MM.1S (cell line): ENCODE measurements around the gene VWA1.

Source experiments
- DNase-seq: peaks from one replicate; pipeline ENCODE4 v3.0.0-alpha.2; 2015
- H2AFZ ChIP-seq: fragments of 300-600 bp; sonication (generic); 2 replicates; pipeline ENCODE4 v1.6.0; 2016; ENCODE audit warnings: antibody characterized with exemption, low read length
- H3F3A ChIP-seq: fragments of 300-600 bp; sonication (generic); 2 replicates; pipeline ENCODE4 v1.6.1; 2016; ENCODE audit warnings: mild to moderate bottlenecking, antibody characterized with exemption, low read length, moderate library complexity, mixed read lengths; ENCODE audit not compliant: insufficient read depth
- H3K27ac ChIP-seq: fragments of 300-600 bp; sonication (generic); 2 replicates; pipeline ENCODE4 v1.5.1; 2016; ENCODE audit warnings: mild to moderate bottlenecking, low read length
- H3K27me3 ChIP-seq: fragments of 300-600 bp; sonication (generic); replicated peaks from 2 replicates; pipeline ENCODE4 v1.6.0; 2016; ENCODE audit warnings: low read length; ENCODE audit not compliant: insufficient read depth
- H3K36me3 ChIP-seq: fragments of 300-600 bp; sonication (generic); replicated peaks from 2 replicates; pipeline ENCODE4 v1.6.1; 2016; ENCODE audit warnings: mild to moderate bottlenecking, low read length, mixed read lengths; ENCODE audit not compliant: insufficient read depth
- H3K4me1 ChIP-seq: fragments of 300-600 bp; sonication (generic); 2 replicates; pipeline ENCODE4 v1.6.1; 2016; ENCODE audit warnings: low read length, mixed read lengths
- H3K4me2 ChIP-seq: fragments of 300-600 bp; sonication (generic); 2 replicates; pipeline ENCODE4 v1.6.0; 2016; ENCODE audit warnings: low read depth, low read length
- H3K4me3 ChIP-seq: fragments of 300-600 bp; sonication (generic); 2 replicates; pipeline ENCODE4 v1.5.1; 2016; ENCODE audit warnings: low read length, mixed read lengths
- H3K79me2 ChIP-seq: fragments of 300-600 bp; sonication (generic); 2 replicates; pipeline ENCODE4 v1.6.1; 2016; ENCODE audit warnings: mixed run types, low read length, mixed read lengths
- H3K9ac ChIP-seq: fragments of 300-600 bp; sonication (generic); 2 replicates; pipeline ENCODE4 v1.6.1; 2016; ENCODE audit warnings: low read length, mixed read lengths
- H3K9me2 ChIP-seq: fragments of 300-600 bp; sonication (generic); replicated peaks from 2 replicates; pipeline ENCODE4 v1.6.1; 2016; ENCODE audit warnings: mild to moderate bottlenecking, low read length, mixed read lengths; ENCODE audit not compliant: insufficient read depth
- H3K9me3 ChIP-seq: fragments of 300-600 bp; sonication (generic); replicated peaks from 2 replicates; pipeline ENCODE4 v1.6.1; 2016; ENCODE audit warnings: mild to moderate bottlenecking, low read length, mixed read lengths; ENCODE audit not compliant: insufficient read depth
- H4K20me1 ChIP-seq: fragments of 300-600 bp; sonication (generic); 2 replicates; pipeline ENCODE4 v1.6.1; 2016; ENCODE audit warnings: mild to moderate bottlenecking, low read length, moderate library complexity, mixed read lengths; ENCODE audit not compliant: insufficient read depth
- EZH2 ChIP-seq: fragments of 300-600 bp; sonication (generic); optimal IDR thresholded peaks from 2 replicates; pipeline ENCODE3; 2017; ENCODE audit warnings: low read depth, mild to moderate bottlenecking, antibody characterized with exemption, low read length, mixed read lengths
- EZH2phosphoT487 ChIP-seq: fragments of 300-600 bp; sonication (generic); IDR thresholded peaks from 2 replicates; pipeline ENCODE4 v1.6.1; 2018; ENCODE audit warnings: antibody characterized with exemption, low read length
- TF ChIP-seq, protein P1 (sequence below): fragments of 300-600 bp; sonication (generic); IDR thresholded peaks from 2 replicates; pipeline ENCODE4 v1.5.1; 2016; ENCODE audit warnings: antibody characterized with exemption, low read length, mixed read lengths

Gene VWA1, protein sequence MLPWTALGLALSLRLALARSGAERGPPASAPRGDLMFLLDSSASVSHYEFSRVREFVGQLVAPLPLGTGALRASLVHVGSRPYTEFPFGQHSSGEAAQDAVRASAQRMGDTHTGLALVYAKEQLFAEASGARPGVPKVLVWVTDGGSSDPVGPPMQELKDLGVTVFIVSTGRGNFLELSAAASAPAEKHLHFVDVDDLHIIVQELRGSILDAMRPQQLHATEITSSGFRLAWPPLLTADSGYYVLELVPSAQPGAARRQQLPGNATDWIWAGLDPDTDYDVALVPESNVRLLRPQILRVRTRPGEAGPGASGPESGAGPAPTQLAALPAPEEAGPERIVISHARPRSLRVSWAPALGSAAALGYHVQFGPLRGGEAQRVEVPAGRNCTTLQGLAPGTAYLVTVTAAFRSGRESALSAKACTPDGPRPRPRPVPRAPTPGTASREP

DNA sequence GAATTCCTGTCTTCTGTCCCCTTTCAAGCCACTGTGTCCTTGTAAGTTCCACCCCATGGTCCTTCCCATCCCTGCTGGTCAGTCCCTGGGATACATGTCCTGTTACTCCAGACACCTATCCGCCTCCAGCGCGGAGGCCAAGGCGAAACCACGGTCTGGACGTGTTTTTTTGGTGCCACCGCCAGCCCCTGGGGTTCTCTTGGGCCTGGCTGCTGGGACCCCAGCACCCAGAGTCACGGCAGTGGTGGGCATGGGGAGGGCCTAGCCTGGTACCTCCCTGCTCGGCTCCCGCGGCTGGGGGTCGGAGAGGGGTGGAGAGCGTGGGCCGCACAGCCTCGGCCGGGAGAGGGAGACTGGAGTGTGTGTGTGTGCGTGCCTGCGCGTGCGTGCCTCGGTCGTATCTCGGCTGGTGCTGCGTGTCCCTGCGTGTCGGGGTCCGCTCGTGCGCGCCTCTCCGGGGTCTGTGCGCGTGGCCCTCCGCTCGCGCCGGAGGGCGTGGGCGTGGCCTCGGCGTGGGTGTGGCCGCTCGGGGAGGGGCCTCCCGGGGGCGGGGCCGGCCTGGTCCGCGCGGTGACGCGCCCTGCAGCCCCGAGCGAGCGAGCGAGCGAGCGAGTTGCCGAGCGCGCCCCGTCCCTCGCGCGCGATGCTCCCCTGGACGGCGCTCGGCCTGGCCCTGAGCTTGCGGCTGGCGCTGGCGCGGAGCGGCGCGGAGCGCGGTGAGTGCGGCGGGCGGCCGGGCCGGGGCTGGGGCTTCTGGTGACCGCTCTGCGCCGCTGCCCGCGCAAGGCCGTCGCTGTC, at the start of gene VWA1:
TSS of gene VWA1 (plus strand) at position 585 of the 798 bp plus-strand sequence. CDS start at position 644, 59 bp downstream.
- Histone ChIP-seq H3F3A (no peaks in the 10 kb centered on the region), H3K9me3 (no peaks in the 10 kb centered on the region), H3K27me3 (peaks cover 61% of the 10 kb centered on the region), H3K4me1 (no peaks in the 10 kb centered on the region), H3K4me2 (no peak within 1 kb of the TSS), H3K36me3 (no peaks in the 10 kb centered on the region), H2AFZ (no peak within 1 kb of the TSS), H3K9ac (no peak within 1 kb of the TSS), H3K9me2 (no peaks in the 10 kb centered on the region), H4K20me1 (no peaks in the 10 kb centered on the region), H3K79me2 (no peaks in the 10 kb centered on the region), H3K4me3 (no peak within 1 kb of the TSS), H3K27ac (no peak within 1 kb of the TSS)
- DNase-seq, result no peak
- TF ChIP-seq EZH2phosphoT487, result no peak
- no peak for TF ChIP-seq EZH2
- TF ChIP-seq, protein P1, sequence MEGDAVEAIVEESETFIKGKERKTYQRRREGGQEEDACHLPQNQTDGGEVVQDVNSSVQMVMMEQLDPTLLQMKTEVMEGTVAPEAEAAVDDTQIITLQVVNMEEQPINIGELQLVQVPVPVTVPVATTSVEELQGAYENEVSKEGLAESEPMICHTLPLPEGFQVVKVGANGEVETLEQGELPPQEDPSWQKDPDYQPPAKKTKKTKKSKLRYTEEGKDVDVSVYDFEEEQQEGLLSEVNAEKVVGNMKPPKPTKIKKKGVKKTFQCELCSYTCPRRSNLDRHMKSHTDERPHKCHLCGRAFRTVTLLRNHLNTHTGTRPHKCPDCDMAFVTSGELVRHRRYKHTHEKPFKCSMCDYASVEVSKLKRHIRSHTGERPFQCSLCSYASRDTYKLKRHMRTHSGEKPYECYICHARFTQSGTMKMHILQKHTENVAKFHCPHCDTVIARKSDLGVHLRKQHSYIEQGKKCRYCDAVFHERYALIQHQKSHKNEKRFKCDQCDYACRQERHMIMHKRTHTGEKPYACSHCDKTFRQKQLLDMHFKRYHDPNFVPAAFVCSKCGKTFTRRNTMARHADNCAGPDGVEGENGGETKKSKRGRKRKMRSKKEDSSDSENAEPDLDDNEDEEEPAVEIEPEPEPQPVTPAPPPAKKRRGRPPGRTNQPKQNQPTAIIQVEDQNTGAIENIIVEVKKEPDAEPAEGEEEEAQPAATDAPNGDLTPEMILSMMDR, result no peak

DNA sequence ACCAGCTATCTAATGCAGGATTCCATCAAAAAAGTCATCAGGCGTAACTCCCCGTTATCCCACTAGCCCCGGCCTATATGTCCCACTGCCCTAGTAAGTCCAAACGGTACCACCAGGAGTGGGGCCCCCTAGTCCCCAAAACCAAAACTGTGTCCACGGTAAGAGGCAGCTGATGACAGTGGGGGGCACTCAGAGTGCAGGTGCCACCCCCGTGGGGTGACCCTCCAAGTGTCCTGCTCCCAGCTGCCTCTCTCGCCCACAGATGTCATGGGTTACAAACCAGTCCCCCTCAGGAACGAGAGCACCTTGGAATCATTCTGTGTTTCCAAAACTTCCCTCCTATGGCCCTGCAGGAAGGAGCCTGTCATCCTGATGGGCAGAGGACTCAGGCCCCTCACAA, 49.6 kb upstream of the VWA1 start:
- Histone ChIP-seq H3K36me3 (peaks cover 26% of the 10 kb centered on the region), H3K4me2 (no peak overlapping the region)

DNA sequence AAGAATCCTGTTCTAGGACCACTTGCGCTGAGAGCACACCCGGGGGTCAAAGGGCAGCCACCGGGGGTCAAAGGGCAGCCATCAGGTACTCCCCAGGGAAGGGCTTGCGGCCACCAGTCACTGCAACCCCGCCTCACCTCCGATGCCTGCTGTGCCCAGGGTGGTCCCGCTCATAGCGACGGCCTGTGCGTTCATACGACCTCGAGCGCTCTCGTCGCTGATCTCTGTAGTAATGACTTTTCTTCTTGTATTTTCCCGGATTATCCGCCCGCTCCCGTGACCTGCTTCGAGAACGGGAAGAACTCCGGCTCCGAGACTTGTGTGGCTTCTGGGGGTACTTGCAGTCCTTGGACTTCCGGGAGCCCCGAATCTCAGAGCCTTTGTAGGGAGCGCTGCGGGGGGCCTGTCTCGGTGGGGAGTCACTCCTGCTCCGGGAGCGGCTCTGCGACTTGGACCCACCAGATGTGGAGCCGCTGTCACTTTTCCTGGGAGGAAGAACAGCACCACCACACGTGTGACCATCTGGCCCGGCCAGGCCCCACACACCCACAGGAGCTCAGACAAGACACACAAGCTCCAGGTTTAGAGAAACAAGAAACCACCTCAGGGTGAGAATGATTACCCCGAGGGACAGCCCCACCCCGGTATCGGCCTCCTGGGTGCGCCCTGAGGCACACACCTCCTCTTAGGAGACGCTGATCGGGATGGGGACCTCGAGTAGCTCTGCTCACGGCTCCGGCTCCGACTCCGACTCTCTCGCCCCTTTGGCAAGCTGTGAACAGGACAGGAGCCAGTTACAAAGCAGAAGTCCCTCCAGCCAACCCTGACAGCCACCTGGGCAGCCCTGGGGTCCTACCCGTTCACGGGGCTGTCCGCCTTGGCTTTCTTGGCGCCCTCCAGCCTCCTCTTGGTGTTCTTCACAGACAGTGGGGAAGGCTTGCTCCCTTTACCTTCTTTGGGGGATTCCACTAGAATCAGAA, 48.1 kb upstream of the VWA1 start:
- Histone ChIP-seq H3K4me3 (no peak overlapping the region), H3K27me3 (no peaks in the 10 kb centered on the region), H3K9ac (no peak overlapping the region), H3K36me3 (peaks cover 30% of the 10 kb centered on the region), H3K4me1 (no peaks in the 10 kb centered on the region), H2AFZ (no peak overlapping the region), H3F3A (no peaks in the 10 kb centered on the region), H3K79me2 (peaks cover 23% of the 10 kb centered on the region), H4K20me1 (no peaks in the 10 kb centered on the region), H3K4me2 (no peak overlapping the region), H3K9me3 (no peaks in the 10 kb centered on the region), H3K9me2 (no peaks in the 10 kb centered on the region), H3K27ac (no peak overlapping the region)
- no peak for TF ChIP-seq EZH2
- TF ChIP-seq, protein P1, result no peak
- TF ChIP-seq EZH2phosphoT487, result no peak
- DNase-seq, result no peak

More for the DNA sequence above, 49.6 kb upstream of the VWA1 start:
- H3F3A ChIP-seq, result no peaks in the 10 kb centered on the region
- H3K4me3 ChIP-seq, result no peak overlapping the region
- no peak for DNase-seq
- no peaks in the 10 kb centered on the region for H4K20me1 ChIP-seq
- H3K27me3 ChIP-seq, result no peaks in the 10 kb centered on the region
- no peaks in the 10 kb centered on the region for H3K9me3 ChIP-seq
- TF ChIP-seq EZH2phosphoT487 (no peak), EZH2 (no peak)
- TF ChIP-seq, protein P1, result no peak
- no peak overlapping the region for H2AFZ ChIP-seq
- H3K9ac ChIP-seq, result no peak overlapping the region
- peaks cover 20% of the 10 kb centered on the region; the same call in 1 of the 2 replicates for H3K79me2 ChIP-seq
- H3K27ac ChIP-seq, result no peak overlapping the region
- H3K4me1 ChIP-seq, result no peaks in the 10 kb centered on the region
- no peaks in the 10 kb centered on the region for H3K9me2 ChIP-seq
